ENCODE results near the gene LY6G6C.

The LY6G6C gene

GRCh38 chr6:31721351-31722020 is at the start of gene LY6G6C:
Gene LY6G6C (minus strand): TSS chr6:31721746. CDS start chr6:31721679, 67 bp downstream.
- TF ChIP-seq CTCF (IDR thresholded peaks at IDR 0.05; ENCODE audit: poor library complexity, severe bottlenecking): no peak
- ATAC-seq (ENCODE audit: low read depth): no peak
- Histone ChIP-seq H3K4me3 (ENCODE audit: severe bottlenecking) (no peak within 1 kb of the TSS), H3K27ac (ENCODE audit: poor library complexity, severe bottlenecking) (no peak within 1 kb of the TSS), H3K4me1 (ENCODE audit: insufficient read depth, poor library complexity, severe bottlenecking) (peaks cover 16% of the 10 kb centered on the region), H3K27me3 (ENCODE audit: insufficient read depth, poor library complexity, severe bottlenecking) (no peaks in the 10 kb centered on the region), H3K9me3 (ENCODE audit: severe bottlenecking) (no peaks in the 10 kb centered on the region), H3K36me3 (ENCODE audit: low read depth) (no peaks in the 10 kb centered on the region)
- no peak for DNase-seq (ENCODE audit: low spot score)

DNA sequence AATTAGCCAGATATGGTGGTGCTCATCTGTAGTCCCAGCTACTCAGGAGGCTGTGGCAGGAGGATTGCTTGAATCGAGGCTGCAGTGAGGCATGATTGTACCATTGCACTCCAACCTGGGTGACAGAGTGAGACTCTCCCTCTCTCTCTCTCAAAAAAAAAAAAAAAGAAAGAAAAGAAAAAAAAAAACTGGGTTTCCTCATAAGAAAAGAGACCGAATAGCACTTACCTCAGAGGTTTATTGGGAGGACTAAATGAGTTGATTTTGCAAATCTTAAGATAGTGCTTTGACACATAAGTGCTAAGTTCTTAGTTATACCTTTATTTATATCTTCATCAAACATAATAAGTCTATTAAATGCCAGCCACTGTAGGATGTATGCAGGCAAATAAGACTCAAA is 49.3 kb upstream of the LY6G6C start:
- no peak for TF ChIP-seq CTCF (IDR thresholded peaks at IDR 0.05; ENCODE audit: poor library complexity, severe bottlenecking)
- H3K9me3 ChIP-seq (ENCODE audit: severe bottlenecking): no peaks in the 10 kb centered on the region
- H3K27me3 ChIP-seq (ENCODE audit: insufficient read depth, poor library complexity, severe bottlenecking): no peaks in the 10 kb centered on the region
- no peak overlapping the region for H3K27ac ChIP-seq (ENCODE audit: poor library complexity, severe bottlenecking)
- ATAC-seq (ENCODE audit: low read depth) (no peak), DNase-seq (ENCODE audit: low spot score) (no peak)
- peaks cover 7% of the 10 kb centered on the region for H3K4me1 ChIP-seq (ENCODE audit: insufficient read depth, poor library complexity, severe bottlenecking)
- H3K36me3 ChIP-seq (ENCODE audit: low read depth): no peaks in the 10 kb centered on the region
- H3K4me3 ChIP-seq (ENCODE audit: severe bottlenecking): no peak overlapping the region

DNA sequence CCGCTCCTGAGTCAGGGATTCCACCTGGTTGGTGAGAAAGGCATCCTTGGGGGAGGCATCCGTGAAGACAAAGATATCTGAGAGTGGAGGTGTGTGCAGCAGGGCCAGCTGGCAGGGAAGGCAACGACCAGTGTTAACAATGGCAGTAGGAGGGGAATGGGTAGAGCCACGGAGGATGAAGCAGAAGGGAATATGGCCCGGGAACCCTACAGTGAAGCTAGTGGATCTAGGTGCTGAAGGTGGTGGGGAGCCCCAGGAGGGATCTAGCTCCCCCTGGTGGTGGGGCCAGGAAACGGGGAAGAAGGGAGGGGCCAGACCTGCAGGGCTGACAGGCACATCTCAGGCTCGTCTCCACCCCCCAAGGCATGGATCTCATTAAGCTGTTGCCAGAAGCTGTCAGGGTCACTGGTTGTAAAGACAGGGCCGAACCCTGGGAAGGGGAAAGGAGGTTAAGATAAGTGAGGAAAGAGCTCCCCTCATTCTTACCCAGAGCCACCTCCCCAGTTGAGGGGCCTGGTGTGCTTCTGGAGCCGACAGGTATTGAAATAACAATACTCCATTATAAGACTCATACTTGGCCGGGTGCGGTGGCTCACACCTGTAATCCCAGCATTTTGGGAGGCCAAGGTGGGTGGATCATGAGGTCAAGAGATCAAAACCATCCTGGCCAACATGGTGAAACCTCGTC is 48.3 kb upstream of the LY6G6C start:
- Histone ChIP-seq H3K4me3 (ENCODE audit: severe bottlenecking) (no peak overlapping the region), H3K9me3 (ENCODE audit: severe bottlenecking) (no peaks in the 10 kb centered on the region), H3K27me3 (ENCODE audit: insufficient read depth, poor library complexity, severe bottlenecking) (no peaks in the 10 kb centered on the region), H3K36me3 (ENCODE audit: low read depth) (no peaks in the 10 kb centered on the region), H3K4me1 (ENCODE audit: insufficient read depth, poor library complexity, severe bottlenecking) (no peaks in the 10 kb centered on the region), H3K27ac (ENCODE audit: poor library complexity, severe bottlenecking) (no peak overlapping the region)
- TF ChIP-seq CTCF (IDR thresholded peaks at IDR 0.05; ENCODE audit: poor library complexity, severe bottlenecking): peak; percentile 75
- ATAC-seq (ENCODE audit: low read depth) (peak; percentile 66), DNase-seq (ENCODE audit: low spot score) (no peak)

- no peaks in the 10 kb centered on the region for H3K4me1 ChIP-seq (ENCODE audit: insufficient read depth, poor library complexity, severe bottlenecking)
- no peak for TF ChIP-seq CTCF (IDR thresholded peaks at IDR 0.05; ENCODE audit: poor library complexity, severe bottlenecking)
- H3K4me3 ChIP-seq (ENCODE audit: severe bottlenecking): no peak overlapping the region
- no peaks in the 10 kb centered on the region for H3K36me3 ChIP-seq (ENCODE audit: low read depth)
- H3K27me3 ChIP-seq (ENCODE audit: insufficient read depth, poor library complexity, severe bottlenecking): no peaks in the 10 kb centered on the region
- no peak overlapping the region for H3K27ac ChIP-seq (ENCODE audit: poor library complexity, severe bottlenecking)
- no peaks in the 10 kb centered on the region for H3K9me3 ChIP-seq (ENCODE audit: severe bottlenecking)
- no peak for DNase-seq (ENCODE audit: low spot score)
- ATAC-seq (ENCODE audit: low read depth): no peak
Measured at GRCh38 chr6:31768363-31769257, 47.1 kb upstream of the LY6G6C start.

All from RWPE2 (cell line).